HepG2 (cell line): ENCODE measurements around the gene YEATS2. TPM values are rescaled to one million over a fixed set of nuclear protein-coding genes. Genes with fewer than 3 reads are reported as not detected.

Source experiments
- ARHGAP35 ChIP-seq: sonication (generic); formaldehyde crosslinking; IDR thresholded peaks from 2 replicates; pipeline ENCODE4 v1.9.0; 2022; ENCODE audit warnings: mild to moderate bottlenecking, inconsistent platforms, moderate library complexity, missing genetic modification reagents, borderline replicate concordance
- ATRX ChIP-seq: sonication (generic); formaldehyde crosslinking; IDR thresholded peaks from 2 replicates; pipeline ENCODE4 v1.4.0; 2020; ENCODE audit warnings: missing genetic modification reagents, borderline replicate concordance
- ELF3 ChIP-seq: IDR thresholded peaks from 2 replicates; pipeline ENCODE4 v1.6.1; 2016; ENCODE audit warnings: missing genetic modification reagents, missing compliant biosample characterization
- GTF2F1 ChIP-seq: fragments of 150-350 bp; IDR thresholded peaks from 2 replicates; pipeline ENCODE4 v1.6.1; 2014; ENCODE audit warnings: low read length
- PHF20 ChIP-seq: sonication (generic); formaldehyde crosslinking; IDR thresholded peaks from 2 replicates; pipeline ENCODE4 v1.5.0; 2020; ENCODE audit warnings: mild to moderate bottlenecking, missing genetic modification reagents
- PHF5A ChIP-seq: IDR thresholded peaks from one replicate; pipeline ENCODE4 v1.6.1; 2018; ENCODE audit warnings: low read depth, missing genetic modification reagents; ENCODE audit not compliant: unreplicated experiment
- PPARG ChIP-seq: conservative IDR thresholded peaks from 2 replicates; pipeline ENCODE4 v1.6.1; 2016; ENCODE audit warnings: missing biosample characterization, missing genetic modification reagents
- SETDB1 ChIP-seq: sonication (generic); formaldehyde crosslinking; IDR thresholded peaks from 2 replicates; pipeline ENCODE4 v1.5.1; 2020; ENCODE audit warnings: missing genetic modification reagents, mild to moderate bottlenecking, borderline replicate concordance
- SOX5 ChIP-seq: IDR thresholded peaks from 2 replicates; pipeline ENCODE4 v1.6.1; 2016; ENCODE audit warnings: borderline replicate concordance
- SRSF1 ChIP-seq: fragments of 200-400 bp; formaldehyde crosslinking; optimal IDR thresholded peaks from 2 replicates; pipeline ENCODE3; 2017; ENCODE audit warnings: mild to moderate bottlenecking, low read depth, low read length, moderate library complexity
- ZFP1 ChIP-seq: IDR thresholded peaks from 2 replicates; pipeline ENCODE4 v1.6.1; 2016
- ZNF501 ChIP-seq: sonication (generic); formaldehyde crosslinking; IDR thresholded peaks from 2 replicates; pipeline ENCODE4 v1.5.1; 2020; ENCODE audit warnings: mild to moderate bottlenecking, moderate library complexity, missing genetic modification reagents
- ZNF724P ChIP-seq: sonication (generic); formaldehyde crosslinking; IDR thresholded peaks from 2 replicates; pipeline ENCODE4 v1.8.0; 2022; ENCODE audit warnings: missing genetic modification reagents, borderline replicate concordance
- ZNF891 ChIP-seq: sonication (generic); formaldehyde crosslinking; IDR thresholded peaks from 2 replicates; pipeline ENCODE4 v1.5.0; 2020; ENCODE audit warnings: mild to moderate bottlenecking, missing genetic modification reagents
- polyA plus RNA-seq, 8 experiments: library from polyadenylated mRNA; depleted of rRNA in 3 of 8; stranded (reverse) in 7 of 8; unstranded in 1 of 8; fragments of >200 nt; fragmentation: Illumina TruSeq in 4 of 8; extraction: Trizol in 4 of 8; gene quantifications; 2 replicates each; pipeline versions ENCODE4 v1.2.1 to v1.2.3, GENCODE V29; 2011 to 2016; ENCODE audit warnings: low read depth in 4 of 8, missing spikeins in 1 of 8, mixed read lengths in 1 of 8; ENCODE audit not compliant: insufficient read depth in 1 of 8
- total RNA-seq, 5 experiments: library from RNA; depleted of rRNA; stranded (reverse); fragments of >200 nt; fragmentation: Illumina TruSeq; extraction: Trizol; gene quantifications; 2 replicates each; pipeline ENCODE4 v1.2.3, GENCODE V29; 2016; ENCODE audit warnings: low read depth in 1 of 5
- TF ChIP-seq, protein P1 (sequence below): sonication (generic); formaldehyde crosslinking; IDR thresholded peaks from 2 replicates; pipeline ENCODE4; 2020; ENCODE audit warnings: missing genetic modification reagents, mild to moderate bottlenecking, borderline replicate concordance
- TF ChIP-seq, protein P2 (sequence below): sonication (generic); formaldehyde crosslinking; IDR thresholded peaks from 2 replicates; pipeline ENCODE4 v1.4.0; 2020; ENCODE audit warnings: mild to moderate bottlenecking, missing genetic modification reagents
- TF ChIP-seq, protein P3 (sequence below): sonication (generic); formaldehyde crosslinking; conservative IDR thresholded peaks from 2 replicates; pipeline ENCODE4 v1.4.0; 2020; ENCODE audit warnings: missing genetic modification reagents
- TF ChIP-seq, protein P4 (sequence below): sonication (generic); formaldehyde crosslinking; IDR thresholded peaks from 2 replicates; pipeline ENCODE4 v1.5.1; 2020; ENCODE audit warnings: missing genetic modification reagents, mild to moderate bottlenecking, borderline replicate concordance
- TF ChIP-seq, protein P5 (sequence below): sonication (generic); formaldehyde crosslinking; IDR thresholded peaks from 2 replicates; pipeline ENCODE4 v1.4.0; 2020; ENCODE audit warnings: missing genetic modification reagents
- TF ChIP-seq, protein P6 (sequence below): sonication (generic); formaldehyde crosslinking; IDR thresholded peaks from 2 replicates; pipeline ENCODE4 v1.4.0; 2020; ENCODE audit warnings: missing genetic modification reagents

Gene YEATS2
- total and polyA plus RNA-seq, 2 of the 13 experiments (the other 11 are each of a cell fraction or from before 2014, with no cell fraction given), result 18.6 to 33.7 TPM

DNA sequence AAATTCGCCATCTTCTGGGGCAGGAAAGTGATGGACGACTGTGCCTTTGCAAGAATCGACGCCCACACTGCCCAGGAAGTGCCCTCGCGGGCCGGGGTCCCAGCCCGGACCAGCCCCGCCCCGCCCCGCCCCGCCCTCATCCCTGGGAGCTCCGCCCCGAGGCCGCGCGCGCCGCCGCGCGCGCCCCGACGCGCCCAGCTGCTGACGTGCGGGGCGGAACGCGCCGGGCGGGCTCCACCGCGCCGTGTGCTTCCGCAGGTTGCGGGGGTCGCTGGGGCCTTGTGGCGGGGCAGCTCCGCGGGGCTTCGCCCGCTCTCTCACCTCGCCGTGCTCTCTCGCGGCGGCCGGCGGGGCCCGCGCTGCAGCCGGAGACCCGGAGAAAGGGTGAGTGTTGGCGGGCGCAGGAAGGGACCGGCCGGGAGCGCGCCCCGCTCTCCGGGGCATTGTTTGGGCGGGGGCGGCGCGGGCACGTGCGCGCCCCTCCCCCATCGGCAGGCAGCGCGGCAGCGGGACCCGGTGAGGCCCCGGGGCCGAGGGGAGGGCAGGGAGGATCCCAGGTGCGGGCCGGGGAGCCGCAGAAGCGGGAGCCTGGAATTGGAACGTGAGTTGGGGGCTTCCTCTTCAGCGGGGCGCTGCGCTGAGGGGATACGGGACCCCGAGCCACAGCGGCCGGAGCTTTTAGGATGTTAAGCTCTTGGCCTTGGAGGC is at the start of gene YEATS2 (continued):
- TF ChIP-seq, protein P1, sequence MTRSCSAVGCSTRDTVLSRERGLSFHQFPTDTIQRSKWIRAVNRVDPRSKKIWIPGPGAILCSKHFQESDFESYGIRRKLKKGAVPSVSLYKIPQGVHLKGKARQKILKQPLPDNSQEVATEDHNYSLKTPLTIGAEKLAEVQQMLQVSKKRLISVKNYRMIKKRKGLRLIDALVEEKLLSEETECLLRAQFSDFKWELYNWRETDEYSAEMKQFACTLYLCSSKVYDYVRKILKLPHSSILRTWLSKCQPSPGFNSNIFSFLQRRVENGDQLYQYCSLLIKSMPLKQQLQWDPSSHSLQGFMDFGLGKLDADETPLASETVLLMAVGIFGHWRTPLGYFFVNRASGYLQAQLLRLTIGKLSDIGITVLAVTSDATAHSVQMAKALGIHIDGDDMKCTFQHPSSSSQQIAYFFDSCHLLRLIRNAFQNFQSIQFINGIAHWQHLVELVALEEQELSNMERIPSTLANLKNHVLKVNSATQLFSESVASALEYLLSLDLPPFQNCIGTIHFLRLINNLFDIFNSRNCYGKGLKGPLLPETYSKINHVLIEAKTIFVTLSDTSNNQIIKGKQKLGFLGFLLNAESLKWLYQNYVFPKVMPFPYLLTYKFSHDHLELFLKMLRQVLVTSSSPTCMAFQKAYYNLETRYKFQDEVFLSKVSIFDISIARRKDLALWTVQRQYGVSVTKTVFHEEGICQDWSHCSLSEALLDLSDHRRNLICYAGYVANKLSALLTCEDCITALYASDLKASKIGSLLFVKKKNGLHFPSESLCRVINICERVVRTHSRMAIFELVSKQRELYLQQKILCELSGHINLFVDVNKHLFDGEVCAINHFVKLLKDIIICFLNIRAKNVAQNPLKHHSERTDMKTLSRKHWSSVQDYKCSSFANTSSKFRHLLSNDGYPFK (CRISPR knock-in tag), result no peak
- TF ChIP-seq SOX5 (no peak; the same call in 1 of the 2 replicates), SRSF1 (no peak), PHF5A (no peak), PHF20 (CRISPR knock-in tag) (peak; percentile 47), ZNF891 (CRISPR knock-in tag) (no peak; the same call in 1 of the 2 replicates), ZNF724P (CRISPR knock-in tag) (no peak; the same call in 1 of the 2 replicates), PPARG (no peak), ARHGAP35 (CRISPR knock-in tag) (peak; percentile 75; the same call in 1 of the 2 replicates), ZFP1 (no peak), ATRX (CRISPR knock-in tag) (no peak), ZNF501 (CRISPR knock-in tag) (peak; percentile 55; the same call in 1 of the 2 replicates), ELF3 (CRISPR knock-in tag) (no peak; the same call in 1 of the 2 replicates), SETDB1 (CRISPR knock-in tag) (no peak), GTF2F1 (no peak)
- TF ChIP-seq, protein P2, sequence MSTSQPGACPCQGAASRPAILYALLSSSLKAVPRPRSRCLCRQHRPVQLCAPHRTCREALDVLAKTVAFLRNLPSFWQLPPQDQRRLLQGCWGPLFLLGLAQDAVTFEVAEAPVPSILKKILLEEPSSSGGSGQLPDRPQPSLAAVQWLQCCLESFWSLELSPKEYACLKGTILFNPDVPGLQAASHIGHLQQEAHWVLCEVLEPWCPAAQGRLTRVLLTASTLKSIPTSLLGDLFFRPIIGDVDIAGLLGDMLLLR (CRISPR knock-in tag), result 0 out of 2 replicates have a peak, but pooled peaks have one; percentile 73
- TF ChIP-seq, protein P3, sequence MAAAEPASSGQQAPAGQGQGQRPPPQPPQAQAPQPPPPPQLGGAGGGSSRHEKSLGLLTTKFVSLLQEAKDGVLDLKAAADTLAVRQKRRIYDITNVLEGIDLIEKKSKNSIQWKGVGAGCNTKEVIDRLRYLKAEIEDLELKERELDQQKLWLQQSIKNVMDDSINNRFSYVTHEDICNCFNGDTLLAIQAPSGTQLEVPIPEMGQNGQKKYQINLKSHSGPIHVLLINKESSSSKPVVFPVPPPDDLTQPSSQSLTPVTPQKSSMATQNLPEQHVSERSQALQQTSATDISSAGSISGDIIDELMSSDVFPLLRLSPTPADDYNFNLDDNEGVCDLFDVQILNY (CRISPR knock-in tag), result no peak
- TF ChIP-seq, protein P4, sequence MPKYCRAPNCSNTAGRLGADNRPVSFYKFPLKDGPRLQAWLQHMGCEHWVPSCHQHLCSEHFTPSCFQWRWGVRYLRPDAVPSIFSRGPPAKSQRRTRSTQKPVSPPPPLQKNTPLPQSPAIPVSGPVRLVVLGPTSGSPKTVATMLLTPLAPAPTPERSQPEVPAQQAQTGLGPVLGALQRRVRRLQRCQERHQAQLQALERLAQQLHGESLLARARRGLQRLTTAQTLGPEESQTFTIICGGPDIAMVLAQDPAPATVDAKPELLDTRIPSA (CRISPR knock-in tag), result no peak
- TF ChIP-seq, protein P5, sequence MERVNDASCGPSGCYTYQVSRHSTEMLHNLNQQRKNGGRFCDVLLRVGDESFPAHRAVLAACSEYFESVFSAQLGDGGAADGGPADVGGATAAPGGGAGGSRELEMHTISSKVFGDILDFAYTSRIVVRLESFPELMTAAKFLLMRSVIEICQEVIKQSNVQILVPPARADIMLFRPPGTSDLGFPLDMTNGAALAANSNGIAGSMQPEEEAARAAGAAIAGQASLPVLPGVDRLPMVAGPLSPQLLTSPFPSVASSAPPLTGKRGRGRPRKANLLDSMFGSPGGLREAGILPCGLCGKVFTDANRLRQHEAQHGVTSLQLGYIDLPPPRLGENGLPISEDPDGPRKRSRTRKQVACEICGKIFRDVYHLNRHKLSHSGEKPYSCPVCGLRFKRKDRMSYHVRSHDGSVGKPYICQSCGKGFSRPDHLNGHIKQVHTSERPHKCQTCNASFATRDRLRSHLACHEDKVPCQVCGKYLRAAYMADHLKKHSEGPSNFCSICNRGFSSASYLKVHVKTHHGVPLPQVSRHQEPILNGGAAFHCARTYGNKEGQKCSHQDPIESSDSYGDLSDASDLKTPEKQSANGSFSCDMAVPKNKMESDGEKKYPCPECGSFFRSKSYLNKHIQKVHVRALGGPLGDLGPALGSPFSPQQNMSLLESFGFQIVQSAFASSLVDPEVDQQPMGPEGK (CRISPR knock-in tag), result peak; percentile 66
- TF ChIP-seq, protein P6, sequence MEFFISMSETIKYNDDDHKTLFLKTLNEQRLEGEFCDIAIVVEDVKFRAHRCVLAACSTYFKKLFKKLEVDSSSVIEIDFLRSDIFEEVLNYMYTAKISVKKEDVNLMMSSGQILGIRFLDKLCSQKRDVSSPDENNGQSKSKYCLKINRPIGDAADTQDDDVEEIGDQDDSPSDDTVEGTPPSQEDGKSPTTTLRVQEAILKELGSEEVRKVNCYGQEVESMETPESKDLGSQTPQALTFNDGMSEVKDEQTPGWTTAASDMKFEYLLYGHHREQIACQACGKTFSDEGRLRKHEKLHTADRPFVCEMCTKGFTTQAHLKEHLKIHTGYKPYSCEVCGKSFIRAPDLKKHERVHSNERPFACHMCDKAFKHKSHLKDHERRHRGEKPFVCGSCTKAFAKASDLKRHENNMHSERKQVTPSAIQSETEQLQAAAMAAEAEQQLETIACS (CRISPR knock-in tag), result peak; percentile 98
